ENCODE measurements around the gene VEGFB. TPM values are rescaled to one million over a fixed set of nuclear protein-coding genes. Genes with fewer than 3 reads are reported as not detected.

Gene VEGFB
- total and polyA plus RNA-seq, 2 donors (not counting 3 experiments of a cell fraction or from before 2014, with no cell fraction given), result 19.3 to 98.1 TPM

GRCh38 chr11:64258356-64258755 is 24.0 kb downstream of the VEGFB start:
- TF ChIP-seq MYC (IDR thresholded peaks at IDR 0.05; ENCODE audit: low read depth, low read length) (no peak), CTCF (IDR thresholded peaks at IDR 0.05; ENCODE audit: extremely low read depth in 1 of 2, insufficient read depth in 1 of 2, low read depth in 1 of 2, low read length in 2 of 2) (no peak), JUN (IDR thresholded peaks at IDR 0.05; ENCODE audit: borderline replicate concordance, insufficient read depth, insufficient read length, low read depth) (no peak), MAX (IDR thresholded peaks at IDR 0.05; ENCODE audit: insufficient read depth, insufficient read length) (no peak), GATA2 (IDR thresholded peaks at IDR 0.05; ENCODE audit: insufficient read depth, insufficient read length, low read depth, low read length) (no peak), FOS (IDR thresholded peaks at IDR 0.05; ENCODE audit: borderline replicate concordance, insufficient read depth, low read length) (no peak), POLR2AphosphoS5 (IDR thresholded peaks at IDR 0.05; ENCODE audit: insufficient read depth, low read depth, low read length) (no peak), EZH2 (IDR thresholded peaks at IDR 0.05; ENCODE audit: borderline replicate concordance, low read depth, low read length, severe bottlenecking) (no peak), POLR2A (IDR thresholded peaks at IDR 0.05; ENCODE audit: low read depth, low read length) (no peak)

More at GRCh38 chr11:64258356-64258755, 24.0 kb downstream of the VEGFB start:
- ChIA-PET CTCF (interaction anchor here (0.7 to 1.1 kb wide), 5 partner anchors 10 to 54 kb away, joined by 3 read pairs; partner anchors contain the start of genes CATSPERZ and FERMT3), POLR2A (no interaction called here)
- DNase-seq (ENCODE audit: low read depth, low spot score), result no peak
- Histone ChIP-seq H3K27ac (ENCODE audit: insufficient read depth, low read depth, low read length) (no peak overlapping the region), H3K9ac (replicated peaks; ENCODE audit: extremely low read depth, insufficient read depth, low read length) (no peak overlapping the region), H2AFZ (ENCODE audit: low read depth, low read length) (no peak overlapping the region), H3K4me2 (ENCODE audit: insufficient read depth, low read length) (no peak overlapping the region), H3K79me2 (ENCODE audit: control insufficient read depth, insufficient read depth, low read length) (peaks cover 14% of the 10 kb centered on the region), H3K4me3 (replicated peaks in 1 of 3; ENCODE audit: insufficient read depth in 1 of 3, low read depth in 1 of 3, low read length in 3 of 3) (no peak overlapping the region), H3K9me1 (replicated peaks; ENCODE audit: control insufficient read depth, extremely low read depth, insufficient read depth, low read length) (no peaks in the 10 kb centered on the region), H4K20me1 (replicated peaks; ENCODE audit: control insufficient read depth, extremely low read depth, insufficient read depth, low read length) (no peaks in the 10 kb centered on the region), H3K27me3 (ENCODE audit: control insufficient read depth in 2 of 2, insufficient read depth in 2 of 2, low read length in 2 of 2) (no peaks in the 10 kb centered on the region), H3K9me3 (replicated peaks; ENCODE audit: control insufficient read depth, insufficient read depth, low read length) (no peaks in the 10 kb centered on the region), H3K4me1 (ENCODE audit: control insufficient read depth, extremely low read depth, insufficient read depth, low read length) (peaks cover 9% of the 10 kb centered on the region), H3K36me3 (ENCODE audit: control insufficient read depth in 2 of 2, extremely low read depth in 1 of 2, insufficient read depth in 2 of 2, low read length in 2 of 2) (peaks cover 16 to 44% of the 10 kb centered on the region in 2 experiments)
- dilution Hi-C loops (cut with MboI; ENCODE audit: extremely low pct_ligation_motif_present, low sequenced_read_pairs), result no loop called here
- BruUV-seq (replicated peaks), result no TSS peak
- intact Hi-C loops (cut with micrococcal nuclease), result no loop called here
- FAIRE-seq, result no peak
